ENCODE measurements around the gene SLC45A1. TPM values are rescaled to one million over a fixed set of nuclear protein-coding genes. Genes with fewer than 3 reads are reported as not detected.

SLC45A1 gene
- total and polyA plus RNA-seq, 2 donors, result 0.09 to 1.4 TPM

DNA sequence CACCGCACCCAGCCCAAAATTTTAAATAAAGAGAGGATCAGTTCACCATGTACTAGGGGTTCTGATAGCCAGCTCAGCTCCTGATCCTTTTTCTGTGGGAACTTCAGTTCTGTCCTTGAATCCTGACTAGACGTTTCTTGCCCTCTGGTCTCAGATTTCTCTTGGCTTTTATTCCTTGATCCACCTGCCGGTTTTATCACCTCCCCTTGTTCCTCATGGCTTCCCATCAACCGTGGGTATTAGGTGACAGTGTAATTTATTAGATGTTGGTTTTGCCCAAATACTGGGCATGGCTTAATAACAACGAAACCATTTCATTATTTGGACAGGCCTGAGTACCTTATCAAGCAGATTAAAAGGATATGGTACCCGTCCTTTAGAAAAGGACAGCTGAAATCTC is 22.5 kb downstream of the SLC45A1 start:
- WGBS, result 82% methylated on average over 6 of the region's 6 CpGs
- no peaks in the 10 kb centered on the region for H3K27me3 ChIP-seq (ENCODE audit: control insufficient read depth in 2 of 2, insufficient read depth in 1 of 2, low read length in 1 of 2)
- no peak for DNase-seq (ENCODE audit: low read depth in 6 of 9, low spot score in 9 of 9)

DNA sequence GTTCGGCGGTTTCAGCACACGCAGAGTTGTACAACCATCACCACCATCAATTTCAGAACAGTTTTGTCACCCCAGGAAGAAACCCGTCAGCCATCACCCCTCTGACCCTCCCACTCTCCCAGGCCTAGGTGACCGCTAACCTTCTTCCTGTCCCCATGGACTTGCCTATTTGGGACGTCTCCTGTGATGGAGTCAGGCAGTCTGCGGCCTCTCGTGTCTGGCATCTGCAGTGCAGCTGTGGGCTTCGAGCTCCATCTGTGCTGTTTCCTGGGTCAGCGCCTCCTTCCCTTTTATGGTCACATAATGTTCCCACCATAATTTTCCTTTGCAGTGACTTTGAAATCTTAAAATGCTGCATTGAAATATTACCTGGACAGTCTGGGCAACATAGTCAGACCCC is 24.4 kb downstream of the SLC45A1 start:
- H3K27me3 ChIP-seq (ENCODE audit: control insufficient read depth in 2 of 2, insufficient read depth in 1 of 2, low read length in 1 of 2), result no peaks in the 10 kb centered on the region
- no peak for DNase-seq (ENCODE audit: low read depth in 6 of 9, low spot score in 9 of 9)
- H3K4me1 ChIP-seq (ENCODE audit: control insufficient read depth in 2 of 2, insufficient read depth in 2 of 2, low read length in 2 of 2), result no peaks in the 10 kb centered on the region
- H3K36me3 ChIP-seq (ENCODE audit: control insufficient read depth in 2 of 2, insufficient read depth in 2 of 2, low read length in 1 of 2), result no peaks in the 10 kb centered on the region
- no peak overlapping the region for H3K4me3 ChIP-seq (ENCODE audit: low read length in 2 of 2)
- peaks cover 0 to 3% of the 10 kb centered on the region in 2 donors for H3K9me3 ChIP-seq (ENCODE audit: control insufficient read depth in 2 of 2, insufficient read depth in 1 of 2, low read length in 1 of 2)
- no peak overlapping the region for H3K27ac ChIP-seq (ENCODE audit: low read depth in 1 of 2, low read length in 1 of 2)
- 91% methylated on average over 10 of the region's 10 CpGs for WGBS

More for the DNA sequence above, 22.5 kb downstream of the SLC45A1 start:
- no peaks in the 10 kb centered on the region for H3K4me1 ChIP-seq (ENCODE audit: control insufficient read depth in 2 of 2, insufficient read depth in 2 of 2, low read length in 2 of 2)
- H3K36me3 ChIP-seq (ENCODE audit: control insufficient read depth in 2 of 2, insufficient read depth in 2 of 2, low read length in 1 of 2), result no peaks in the 10 kb centered on the region
- H3K9me3 ChIP-seq (ENCODE audit: control insufficient read depth in 2 of 2, insufficient read depth in 1 of 2, low read length in 1 of 2), result peaks cover 0 to 3% of the 10 kb centered on the region in 2 donors
- H3K4me3 ChIP-seq (ENCODE audit: low read length in 2 of 2), result no peak overlapping the region
- H3K27ac ChIP-seq (ENCODE audit: low read depth in 1 of 2, low read length in 1 of 2), result no peak overlapping the region

DNA sequence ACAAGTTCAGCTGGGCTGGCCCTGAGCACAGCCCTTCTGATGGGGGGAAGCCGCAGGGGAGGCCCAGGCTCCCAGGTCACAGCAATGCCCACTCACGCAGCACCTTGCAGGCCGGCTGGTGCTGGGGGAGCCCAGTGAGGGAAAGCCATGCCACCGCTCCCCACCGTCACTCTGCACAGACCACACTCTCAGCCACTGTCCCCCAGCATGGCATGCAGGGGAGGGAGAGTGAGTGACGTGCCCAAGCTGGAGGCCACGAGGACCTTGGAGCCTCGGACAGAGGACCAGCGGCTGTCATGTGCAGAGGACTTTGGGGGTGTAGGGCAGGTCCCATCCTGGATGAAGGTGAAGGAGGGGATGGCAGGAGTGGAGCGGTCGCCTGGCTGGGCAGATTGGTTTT is 25.1 kb downstream of the SLC45A1 start:
- Histone ChIP-seq H3K9me3 (ENCODE audit: control insufficient read depth in 2 of 2, insufficient read depth in 1 of 2, low read length in 1 of 2) (peaks cover 0 to 3% of the 10 kb centered on the region in 2 donors), H3K4me1 (ENCODE audit: control insufficient read depth in 2 of 2, insufficient read depth in 2 of 2, low read length in 2 of 2) (no peaks in the 10 kb centered on the region), H3K27me3 (ENCODE audit: control insufficient read depth in 2 of 2, insufficient read depth in 1 of 2, low read length in 1 of 2) (peaks cover 0 to 3% of the 10 kb centered on the region in 2 donors), H3K27ac (ENCODE audit: low read depth in 1 of 2, low read length in 1 of 2) (no peak overlapping the region), H3K4me3 (ENCODE audit: low read length in 2 of 2) (no peak overlapping the region), H3K36me3 (ENCODE audit: control insufficient read depth in 2 of 2, insufficient read depth in 2 of 2, low read length in 1 of 2) (no peaks in the 10 kb centered on the region)
- no peak for DNase-seq (ENCODE audit: low read depth in 6 of 9, low spot score in 9 of 9)
- 96% methylated on average over 11 of the region's 11 CpGs for WGBS

DNA sequence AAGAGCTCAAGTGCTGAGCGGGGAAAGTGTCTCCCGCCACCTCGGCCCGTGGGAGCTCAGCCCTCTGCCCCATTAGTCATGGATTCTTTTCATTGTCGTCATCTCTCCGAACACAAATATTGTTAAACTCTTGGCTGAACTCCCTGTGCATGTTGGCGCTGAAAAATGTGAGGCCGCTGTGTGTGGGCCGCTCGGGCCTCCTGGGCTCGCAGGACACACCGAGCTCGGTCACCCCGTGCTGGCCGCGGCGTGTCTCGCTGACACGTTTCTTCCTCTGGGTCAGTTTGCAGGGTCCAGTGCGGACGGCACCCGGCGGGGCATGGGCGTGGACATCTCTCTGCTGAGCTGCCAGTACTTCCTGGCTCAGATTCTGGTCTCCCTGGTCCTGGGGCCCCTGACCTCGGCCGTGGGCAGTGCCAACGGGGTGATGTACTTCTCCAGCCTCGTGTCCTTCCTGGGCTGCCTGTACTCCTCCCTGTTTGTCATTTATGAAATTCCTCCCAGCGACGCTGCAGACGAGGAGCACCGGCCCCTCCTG is 25.6 kb downstream of the SLC45A1 start:
- no peak overlapping the region for H3K27ac ChIP-seq (ENCODE audit: low read depth in 1 of 2, low read length in 1 of 2)
- no peaks in the 10 kb centered on the region for H3K4me1 ChIP-seq (ENCODE audit: control insufficient read depth in 2 of 2, insufficient read depth in 2 of 2, low read length in 2 of 2)
- H3K27me3 ChIP-seq (ENCODE audit: control insufficient read depth in 2 of 2, insufficient read depth in 1 of 2, low read length in 1 of 2), result peaks cover 0 to 5% of the 10 kb centered on the region in 2 donors
- peaks cover 0 to 3% of the 10 kb centered on the region in 2 donors for H3K9me3 ChIP-seq (ENCODE audit: control insufficient read depth in 2 of 2, insufficient read depth in 1 of 2, low read length in 1 of 2)
- WGBS, result 89% methylated on average over 32 of the region's 32 CpGs
- H3K4me3 ChIP-seq (ENCODE audit: low read length in 2 of 2), result no peak overlapping the region
- no peaks in the 10 kb centered on the region for H3K36me3 ChIP-seq (ENCODE audit: control insufficient read depth in 2 of 2, insufficient read depth in 2 of 2, low read length in 1 of 2)
- no peak for DNase-seq (ENCODE audit: low read depth in 6 of 9, low spot score in 9 of 9)

DNA sequence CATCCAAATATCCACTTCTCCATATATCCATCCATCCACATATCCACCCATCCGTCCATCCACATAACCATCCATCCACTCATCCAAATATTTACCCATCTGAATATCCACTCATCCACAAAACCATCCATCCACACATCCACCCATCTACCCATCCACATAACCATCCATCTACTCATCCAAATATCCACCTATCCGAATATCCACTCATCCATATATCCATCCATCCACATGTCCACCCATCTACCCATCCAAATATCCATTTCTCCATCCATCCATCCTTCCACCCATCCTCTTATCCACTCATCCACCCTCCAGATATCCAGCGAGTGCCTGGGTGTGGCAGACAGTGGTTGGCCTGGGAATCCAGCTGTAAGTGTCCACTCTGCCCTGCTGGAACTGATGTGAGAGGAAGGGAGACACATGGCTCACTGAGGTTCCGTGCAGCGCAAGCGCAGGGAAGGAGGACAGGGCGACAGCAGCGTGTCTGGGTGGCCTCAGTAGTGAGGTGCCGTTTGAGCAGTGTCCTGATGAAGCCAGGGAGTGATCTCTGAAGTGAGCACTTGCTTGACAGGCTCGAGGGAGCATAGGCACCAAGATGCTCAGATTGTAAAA is 27.1 kb downstream of the SLC45A1 start:
- Histone ChIP-seq H3K27me3 (ENCODE audit: control insufficient read depth in 2 of 2, insufficient read depth in 1 of 2, low read length in 1 of 2) (peaks cover 0 to 9% of the 10 kb centered on the region in 2 donors), H3K36me3 (ENCODE audit: control insufficient read depth in 2 of 2, insufficient read depth in 2 of 2, low read length in 1 of 2) (no peaks in the 10 kb centered on the region), H3K4me1 (ENCODE audit: control insufficient read depth in 2 of 2, insufficient read depth in 2 of 2, low read length in 2 of 2) (peaks cover 0 to 3% of the 10 kb centered on the region in 2 donors), H3K9me3 (ENCODE audit: control insufficient read depth in 2 of 2, insufficient read depth in 1 of 2, low read length in 1 of 2) (no peaks in the 10 kb centered on the region), H3K27ac (ENCODE audit: low read depth in 1 of 2, low read length in 1 of 2) (no peak overlapping the region), H3K4me3 (ENCODE audit: low read length in 2 of 2) (no peak overlapping the region)
- DNase-seq (ENCODE audit: low read depth in 6 of 9, low spot score in 9 of 9), result no peak
- WGBS, result 96% methylated on average over 10 of the region's 10 CpGs

DNA sequence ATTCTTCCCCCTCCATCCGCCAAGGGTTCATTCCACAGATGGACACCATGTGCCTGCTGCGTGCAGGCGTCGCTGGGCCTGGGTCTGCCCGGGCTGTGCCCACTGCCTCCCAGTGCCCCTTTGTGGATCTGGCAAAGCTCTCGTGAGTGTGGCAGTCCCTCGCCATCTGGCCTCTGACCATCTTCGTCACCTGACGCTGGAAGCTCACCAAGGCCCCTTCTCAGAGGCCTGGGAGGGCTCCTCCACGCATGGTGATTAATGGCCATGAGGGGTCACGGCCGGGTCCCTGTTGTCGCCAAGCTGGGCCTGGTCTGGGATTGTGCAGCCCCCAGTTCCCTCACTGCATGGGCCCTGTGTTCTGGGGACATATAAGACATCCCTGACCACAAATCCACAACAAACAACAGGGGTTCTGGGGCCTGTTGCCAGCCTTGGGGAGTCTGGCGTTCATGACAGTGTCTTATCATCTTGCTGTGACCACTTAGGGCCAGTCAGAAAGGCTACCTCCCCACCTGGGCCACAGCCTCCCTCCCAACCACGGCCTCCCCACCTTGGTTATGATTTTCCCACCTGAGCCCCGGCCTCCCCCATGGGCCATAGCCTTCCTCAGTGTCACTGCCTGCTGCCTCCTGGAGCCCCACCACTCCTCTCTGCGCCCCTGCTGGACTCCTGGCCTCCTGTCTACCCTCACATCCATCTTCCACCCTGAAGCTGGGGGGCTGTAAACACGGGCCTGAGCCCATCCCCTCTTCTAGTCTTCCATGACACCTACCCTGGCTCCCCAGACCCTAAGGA is 27.9 kb downstream of the SLC45A1 start:
- Histone ChIP-seq H3K4me1 (ENCODE audit: control insufficient read depth in 2 of 2, insufficient read depth in 2 of 2, low read length in 2 of 2) (peaks cover 0 to 3% of the 10 kb centered on the region in 2 donors), H3K36me3 (ENCODE audit: control insufficient read depth in 2 of 2, insufficient read depth in 2 of 2, low read length in 1 of 2) (no peaks in the 10 kb centered on the region), H3K9me3 (ENCODE audit: control insufficient read depth in 2 of 2, insufficient read depth in 1 of 2, low read length in 1 of 2) (no peaks in the 10 kb centered on the region), H3K4me3 (ENCODE audit: low read length in 2 of 2) (no peak overlapping the region), H3K27me3 (ENCODE audit: control insufficient read depth in 2 of 2, insufficient read depth in 1 of 2, low read length in 1 of 2) (peaks cover 0 to 9% of the 10 kb centered on the region in 2 donors), H3K27ac (ENCODE audit: low read depth in 1 of 2, low read length in 1 of 2) (no peak overlapping the region)
- no peak for DNase-seq (ENCODE audit: low read depth in 6 of 9, low spot score in 9 of 9)
- WGBS, result 90% methylated on average over 18 of the region's 18 CpGs

DNA sequence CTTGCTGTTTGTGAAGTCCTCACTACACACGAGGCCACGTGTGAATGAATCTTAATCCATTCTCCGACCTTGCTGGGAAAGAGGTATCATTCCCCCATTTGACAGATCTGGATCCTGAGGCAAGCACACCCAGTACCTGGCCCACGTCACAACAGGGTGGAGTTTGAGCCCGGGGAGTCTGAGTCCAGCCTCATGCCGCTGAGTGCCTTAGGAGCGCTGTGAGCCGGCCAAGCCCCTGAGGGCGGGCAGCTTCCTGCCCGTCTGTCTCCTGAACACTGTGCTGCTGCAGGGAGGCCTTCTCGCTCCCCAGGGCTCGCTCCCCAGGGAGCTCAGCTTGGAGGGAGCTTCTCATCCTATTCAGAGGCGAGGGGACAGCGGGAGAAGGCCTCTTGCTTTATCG is 29.7 kb downstream of the SLC45A1 start:
- peaks cover 0 to 9% of the 10 kb centered on the region in 2 donors for H3K27me3 ChIP-seq (ENCODE audit: control insufficient read depth in 2 of 2, insufficient read depth in 1 of 2, low read length in 1 of 2)
- no peak overlapping the region for H3K27ac ChIP-seq (ENCODE audit: low read depth in 1 of 2, low read length in 1 of 2)
- H3K4me1 ChIP-seq (ENCODE audit: control insufficient read depth in 2 of 2, insufficient read depth in 2 of 2, low read length in 2 of 2), result peaks cover 0 to 3% of the 10 kb centered on the region in 2 donors
- no peak overlapping the region for H3K4me3 ChIP-seq (ENCODE audit: low read length in 2 of 2)
- no peaks in the 10 kb centered on the region for H3K9me3 ChIP-seq (ENCODE audit: control insufficient read depth in 2 of 2, insufficient read depth in 1 of 2, low read length in 1 of 2)
- no peak for DNase-seq (ENCODE audit: low read depth in 6 of 9, low spot score in 9 of 9)
- WGBS, result 87% methylated on average over 15 of the region's 15 CpGs
- no peaks in the 10 kb centered on the region for H3K36me3 ChIP-seq (ENCODE audit: control insufficient read depth in 2 of 2, insufficient read depth in 2 of 2, low read length in 1 of 2)

DNA sequence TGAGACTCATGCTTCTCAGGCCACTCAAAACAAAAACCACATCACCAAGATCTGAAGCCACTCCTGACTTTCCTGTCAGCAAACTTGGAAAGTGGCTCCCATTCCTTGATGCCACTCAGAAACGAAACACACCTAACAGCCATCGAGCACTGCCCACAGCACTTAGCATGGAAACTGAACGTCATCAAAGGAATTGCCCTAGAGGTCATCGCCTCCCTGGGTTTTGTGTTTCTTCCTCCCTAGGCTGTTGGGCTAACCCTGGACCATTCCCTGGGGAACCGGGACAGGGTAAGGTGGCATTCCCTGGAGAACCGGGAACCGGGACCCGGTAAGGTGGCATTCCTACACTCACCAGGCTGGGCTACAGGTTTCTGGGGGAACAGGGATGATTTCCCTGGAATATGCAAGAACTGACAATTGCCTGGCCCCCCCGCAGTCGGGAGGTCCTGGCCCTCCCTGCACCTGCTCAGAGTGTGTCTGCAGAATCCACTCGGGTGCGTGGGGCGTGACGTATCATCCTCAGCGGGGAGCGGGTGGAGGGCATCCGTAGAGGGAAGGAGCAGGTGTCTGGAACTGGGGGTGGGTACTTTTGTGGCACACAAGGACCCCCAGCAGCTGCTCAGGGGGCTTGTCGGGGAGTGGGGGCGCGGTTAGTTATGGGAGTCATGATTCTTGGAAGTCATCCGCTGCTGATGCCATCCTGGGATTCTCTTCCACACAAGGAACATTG is 30.3 kb downstream of the SLC45A1 start:
- no peak for DNase-seq (ENCODE audit: low read depth in 6 of 9, low spot score in 9 of 9)

More for the DNA sequence above, 30.3 kb downstream of the SLC45A1 start:
- WGBS, result 89% methylated on average over 21 of the region's 21 CpGs
- H3K9me3 ChIP-seq (ENCODE audit: control insufficient read depth in 2 of 2, insufficient read depth in 1 of 2, low read length in 1 of 2), result no peaks in the 10 kb centered on the region
- no peak overlapping the region for H3K27ac ChIP-seq (ENCODE audit: low read depth in 1 of 2, low read length in 1 of 2)
- H3K36me3 ChIP-seq (ENCODE audit: control insufficient read depth in 2 of 2, insufficient read depth in 2 of 2, low read length in 1 of 2), result peaks cover under 1 to 1% of the 10 kb centered on the region in 2 donors
- peaks cover 0 to 8% of the 10 kb centered on the region in 2 donors for H3K4me1 ChIP-seq (ENCODE audit: control insufficient read depth in 2 of 2, insufficient read depth in 2 of 2, low read length in 2 of 2)
- H3K27me3 ChIP-seq (ENCODE audit: control insufficient read depth in 2 of 2, insufficient read depth in 1 of 2, low read length in 1 of 2), result peaks cover 0 to 9% of the 10 kb centered on the region in 2 donors
- H3K4me3 ChIP-seq (ENCODE audit: low read length in 2 of 2), result no peak overlapping the region
